Testis (tissue), 2 donors: ENCODE measurements around the gene ARSH.

ENCODE experiments used
- CTCF ChIP-seq, 3 experiments: fragments of 450-650 bp in 2 of 3; fragments of 200-600 bp in 1 of 3; sonication (generic) in 1 of 3; IDR thresholded peaks; one replicate each; pipeline ENCODE4 v1.5.1; 2016 to 2019; ENCODE audit warnings: antibody characterized with exemption in 3 of 3, mild to moderate bottlenecking in 2 of 3, moderate library complexity in 1 of 3
- POLR2A ChIP-seq: fragments of 450-650 bp; IDR thresholded peaks from one replicate; pipeline ENCODE4 v1.6.1; 2017; ENCODE audit warnings: antibody characterized with exemption, mild to moderate bottlenecking, moderate library complexity

DNA sequence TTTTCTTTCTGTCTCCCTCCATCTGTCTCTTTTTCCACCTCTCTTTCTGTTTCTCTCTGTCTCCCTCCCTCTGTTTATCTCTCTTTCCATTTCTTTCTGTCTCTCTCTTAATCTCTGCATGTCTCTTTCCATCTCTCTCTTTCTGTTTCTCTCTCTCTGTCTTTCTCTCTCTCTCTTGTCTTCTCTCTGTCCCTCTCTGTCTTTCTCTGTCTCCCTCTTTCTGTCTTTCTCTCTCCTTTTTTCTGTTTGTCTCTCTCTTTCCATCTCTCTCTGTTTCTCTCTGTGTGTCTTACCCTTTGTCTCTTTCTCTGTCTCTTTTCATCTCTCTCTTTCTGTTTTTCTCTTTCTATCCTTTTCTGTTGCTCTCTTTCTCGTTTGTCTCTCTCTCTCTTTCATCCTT, 69.6 kb downstream of the ARSH start:
- no peak for TF ChIP-seq CTCF (IDR thresholded peaks at IDR 0.05)
- TF ChIP-seq POLR2A, result no peak
